HL-60 (cell line): ENCODE data around the gene KLHL15.

Source experiments
- GABPA ChIP-seq: IDR thresholded peaks from 2 replicates; pipeline ENCODE4 v1.6.1; 2012; ENCODE audit warnings: low read depth
- POLR2AphosphoS5 ChIP-seq: IDR thresholded peaks from 2 replicates; pipeline ENCODE4 v1.6.1; 2012; ENCODE audit warnings: low read depth
- TF ChIP-seq, protein P1 (sequence below): IDR thresholded peaks from 2 replicates; pipeline ENCODE4 v1.6.1; 2012; ENCODE audit warnings: low read depth; ENCODE audit not compliant: insufficient replicate concordance
- TF ChIP-seq, protein P2 (sequence below): IDR thresholded peaks from one replicate; pipeline ENCODE4 v1.5.1; 2011; ENCODE audit warnings: low read length, control low read depth, inconsistent platforms; ENCODE audit not compliant: insufficient read depth

DNA sequence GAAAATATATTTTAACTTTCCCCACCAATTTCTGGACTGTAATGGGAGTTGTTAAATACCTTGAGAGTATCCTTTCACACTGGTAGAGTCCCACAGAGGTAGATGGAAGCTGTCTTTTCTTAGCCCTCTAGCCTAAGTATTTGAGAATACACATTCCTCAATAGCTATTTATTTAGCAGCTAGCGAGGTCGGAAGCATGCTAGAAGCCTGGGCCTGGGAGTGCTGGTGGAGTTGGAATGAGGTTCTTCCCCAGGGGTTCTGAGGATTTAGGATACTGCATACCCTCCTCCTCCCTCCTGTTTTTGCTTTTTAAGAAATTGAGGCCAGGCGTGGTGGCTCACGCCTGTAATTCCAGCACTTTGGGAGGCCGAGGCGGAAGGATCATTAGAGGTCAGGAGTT, 999 bp upstream of the KLHL15 start:
- TF ChIP-seq, protein P1, sequence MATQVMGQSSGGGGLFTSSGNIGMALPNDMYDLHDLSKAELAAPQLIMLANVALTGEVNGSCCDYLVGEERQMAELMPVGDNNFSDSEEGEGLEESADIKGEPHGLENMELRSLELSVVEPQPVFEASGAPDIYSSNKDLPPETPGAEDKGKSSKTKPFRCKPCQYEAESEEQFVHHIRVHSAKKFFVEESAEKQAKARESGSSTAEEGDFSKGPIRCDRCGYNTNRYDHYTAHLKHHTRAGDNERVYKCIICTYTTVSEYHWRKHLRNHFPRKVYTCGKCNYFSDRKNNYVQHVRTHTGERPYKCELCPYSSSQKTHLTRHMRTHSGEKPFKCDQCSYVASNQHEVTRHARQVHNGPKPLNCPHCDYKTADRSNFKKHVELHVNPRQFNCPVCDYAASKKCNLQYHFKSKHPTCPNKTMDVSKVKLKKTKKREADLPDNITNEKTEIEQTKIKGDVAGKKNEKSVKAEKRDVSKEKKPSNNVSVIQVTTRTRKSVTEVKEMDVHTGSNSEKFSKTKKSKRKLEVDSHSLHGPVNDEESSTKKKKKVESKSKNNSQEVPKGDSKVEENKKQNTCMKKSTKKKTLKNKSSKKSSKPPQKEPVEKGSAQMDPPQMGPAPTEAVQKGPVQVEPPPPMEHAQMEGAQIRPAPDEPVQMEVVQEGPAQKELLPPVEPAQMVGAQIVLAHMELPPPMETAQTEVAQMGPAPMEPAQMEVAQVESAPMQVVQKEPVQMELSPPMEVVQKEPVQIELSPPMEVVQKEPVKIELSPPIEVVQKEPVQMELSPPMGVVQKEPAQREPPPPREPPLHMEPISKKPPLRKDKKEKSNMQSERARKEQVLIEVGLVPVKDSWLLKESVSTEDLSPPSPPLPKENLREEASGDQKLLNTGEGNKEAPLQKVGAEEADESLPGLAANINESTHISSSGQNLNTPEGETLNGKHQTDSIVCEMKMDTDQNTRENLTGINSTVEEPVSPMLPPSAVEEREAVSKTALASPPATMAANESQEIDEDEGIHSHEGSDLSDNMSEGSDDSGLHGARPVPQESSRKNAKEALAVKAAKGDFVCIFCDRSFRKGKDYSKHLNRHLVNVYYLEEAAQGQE: no peak
- TF ChIP-seq POLR2AphosphoS5: no peak
- TF ChIP-seq, protein P2, sequence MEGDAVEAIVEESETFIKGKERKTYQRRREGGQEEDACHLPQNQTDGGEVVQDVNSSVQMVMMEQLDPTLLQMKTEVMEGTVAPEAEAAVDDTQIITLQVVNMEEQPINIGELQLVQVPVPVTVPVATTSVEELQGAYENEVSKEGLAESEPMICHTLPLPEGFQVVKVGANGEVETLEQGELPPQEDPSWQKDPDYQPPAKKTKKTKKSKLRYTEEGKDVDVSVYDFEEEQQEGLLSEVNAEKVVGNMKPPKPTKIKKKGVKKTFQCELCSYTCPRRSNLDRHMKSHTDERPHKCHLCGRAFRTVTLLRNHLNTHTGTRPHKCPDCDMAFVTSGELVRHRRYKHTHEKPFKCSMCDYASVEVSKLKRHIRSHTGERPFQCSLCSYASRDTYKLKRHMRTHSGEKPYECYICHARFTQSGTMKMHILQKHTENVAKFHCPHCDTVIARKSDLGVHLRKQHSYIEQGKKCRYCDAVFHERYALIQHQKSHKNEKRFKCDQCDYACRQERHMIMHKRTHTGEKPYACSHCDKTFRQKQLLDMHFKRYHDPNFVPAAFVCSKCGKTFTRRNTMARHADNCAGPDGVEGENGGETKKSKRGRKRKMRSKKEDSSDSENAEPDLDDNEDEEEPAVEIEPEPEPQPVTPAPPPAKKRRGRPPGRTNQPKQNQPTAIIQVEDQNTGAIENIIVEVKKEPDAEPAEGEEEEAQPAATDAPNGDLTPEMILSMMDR: no peak
- no peak for TF ChIP-seq GABPA
